GM19239 (cell line): ENCODE results near the gene SDHA.
"Not testable (repeated sequence)": the region's sequence is repeated elsewhere in the genome, so short reads cannot be mapped to it uniquely, and the experiment has no call there.

ENCODE experiments used
- DNase-seq: peaks from one replicate; pipeline ENCODE4 v3.0.0; 2011; ENCODE audit warnings: low spot score; ENCODE audit not compliant: insufficient read length
- FAIRE-seq: peaks from 2 replicates; lab custom pipeline; 2011; peaks lifted over from hg19 to GRCh38; lab: Jason Lieb, UNC

Gene SDHA

DNA sequence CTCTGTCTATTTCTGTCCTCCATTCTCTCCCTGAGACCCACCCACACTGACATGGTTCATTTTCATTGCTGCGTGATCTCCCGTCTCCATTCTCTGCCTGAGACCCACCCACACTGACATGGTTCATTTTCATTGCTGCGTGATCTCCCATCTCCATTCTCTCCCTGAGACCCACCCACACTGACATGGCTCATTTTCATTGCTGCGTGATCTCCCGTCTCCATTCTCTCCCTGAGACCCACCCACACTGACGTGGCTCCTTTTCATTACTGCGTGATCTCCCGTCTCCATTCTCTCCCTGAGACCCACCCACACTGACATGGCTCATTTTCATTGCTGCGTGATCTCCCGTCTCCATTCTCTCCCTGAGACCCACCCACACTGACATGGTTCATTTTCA, 73.2 kb downstream of the SDHA start:
- FAIRE-seq, DNase-seq: not testable (repeated sequence)

GRCh38 chr5:294788-295187, 76.7 kb downstream of the SDHA start:
- DNase-seq, FAIRE-seq: not testable (repeated sequence)

- not testable (repeated sequence) for DNase-seq, FAIRE-seq
These were observed 78.1 kb downstream of the SDHA start for GRCh38 chr5:296207-296606.

DNA sequence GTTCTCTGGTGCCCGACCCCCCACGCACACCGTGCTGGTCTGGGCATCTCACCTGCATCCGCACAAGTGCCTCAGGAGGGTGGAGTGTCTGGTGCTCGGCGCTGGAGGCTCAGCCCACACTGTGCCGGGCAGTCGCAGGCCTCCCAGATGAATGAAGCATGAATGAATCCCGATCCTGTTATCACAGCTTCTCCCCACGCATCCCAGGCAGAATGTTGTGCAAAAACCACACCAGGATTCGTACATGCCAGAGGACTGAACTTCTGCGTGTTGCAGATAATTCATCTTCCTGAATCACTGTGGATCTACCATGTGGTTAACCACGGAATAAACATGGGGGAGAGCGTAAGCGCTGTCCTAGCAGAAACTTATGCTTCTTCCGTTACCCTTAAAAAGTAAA, 78.8 kb downstream of the SDHA start:
- not testable (repeated sequence) for DNase-seq, FAIRE-seq

- not testable (repeated sequence) for FAIRE-seq, DNase-seq
These were observed 79.3 kb downstream of the SDHA start for GRCh38 chr5:297448-297847.

DNA sequence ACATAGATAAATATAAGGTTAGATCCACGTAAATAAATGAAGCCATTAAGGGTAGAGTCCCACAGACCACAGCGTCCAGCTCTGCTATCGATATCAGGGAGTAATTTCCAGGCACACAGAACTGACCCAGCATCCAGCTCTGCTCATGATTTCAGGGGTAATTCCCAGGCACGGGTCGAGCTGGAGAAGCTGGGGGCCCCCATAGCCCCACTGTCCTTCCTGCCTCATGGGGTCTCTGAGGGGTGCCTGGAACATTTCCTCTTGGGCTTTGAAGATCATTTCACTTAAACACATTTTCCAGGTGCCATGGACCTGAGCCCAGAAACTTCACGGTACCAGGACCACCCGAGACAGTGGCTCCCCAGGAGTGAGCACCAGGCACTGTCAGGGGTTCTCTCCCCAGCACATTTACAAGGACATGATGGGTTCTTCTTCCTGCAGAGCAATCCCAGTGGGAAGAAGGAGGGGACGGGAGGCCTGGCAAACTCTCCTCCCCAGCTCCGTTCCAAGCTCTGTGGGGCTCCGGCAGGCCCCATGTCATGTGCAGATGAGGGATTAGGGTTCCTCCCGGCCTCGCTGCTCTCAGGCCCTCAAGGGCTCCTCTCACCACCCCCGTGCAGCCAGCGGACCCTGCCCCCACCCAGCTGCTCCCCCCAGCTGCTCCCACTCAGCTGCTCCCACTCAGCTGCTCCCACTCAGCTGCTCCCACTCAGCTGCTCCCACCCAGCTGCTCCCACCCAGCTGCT, 80.0 kb downstream of the SDHA start:
- not testable (repeated sequence) for FAIRE-seq, DNase-seq

GRCh38 chr5:298737-299125, 80.6 kb downstream of the SDHA start:
- DNase-seq (no peak), FAIRE-seq (no peak)

DNA sequence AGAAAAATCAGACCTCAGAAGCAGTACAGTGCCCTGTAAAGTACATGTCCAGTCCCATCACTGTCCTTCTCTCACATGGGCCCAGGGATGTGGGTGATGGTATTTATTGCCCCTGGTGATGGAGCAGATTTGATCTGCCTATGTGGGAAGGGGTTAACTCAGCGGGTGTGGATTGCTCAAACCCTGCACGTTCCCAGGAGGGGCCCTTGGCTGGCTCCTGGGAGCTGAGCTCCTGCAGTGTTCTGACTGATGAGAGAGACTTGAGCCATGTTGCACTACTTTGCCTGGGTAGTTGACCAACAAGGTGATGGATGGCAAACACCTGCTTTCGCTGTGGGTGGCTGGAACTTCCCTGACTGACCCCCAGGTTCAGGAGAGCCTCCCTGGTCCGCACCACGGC, 81.8 kb downstream of the SDHA start:
- not testable (repeated sequence) for FAIRE-seq

DNA sequence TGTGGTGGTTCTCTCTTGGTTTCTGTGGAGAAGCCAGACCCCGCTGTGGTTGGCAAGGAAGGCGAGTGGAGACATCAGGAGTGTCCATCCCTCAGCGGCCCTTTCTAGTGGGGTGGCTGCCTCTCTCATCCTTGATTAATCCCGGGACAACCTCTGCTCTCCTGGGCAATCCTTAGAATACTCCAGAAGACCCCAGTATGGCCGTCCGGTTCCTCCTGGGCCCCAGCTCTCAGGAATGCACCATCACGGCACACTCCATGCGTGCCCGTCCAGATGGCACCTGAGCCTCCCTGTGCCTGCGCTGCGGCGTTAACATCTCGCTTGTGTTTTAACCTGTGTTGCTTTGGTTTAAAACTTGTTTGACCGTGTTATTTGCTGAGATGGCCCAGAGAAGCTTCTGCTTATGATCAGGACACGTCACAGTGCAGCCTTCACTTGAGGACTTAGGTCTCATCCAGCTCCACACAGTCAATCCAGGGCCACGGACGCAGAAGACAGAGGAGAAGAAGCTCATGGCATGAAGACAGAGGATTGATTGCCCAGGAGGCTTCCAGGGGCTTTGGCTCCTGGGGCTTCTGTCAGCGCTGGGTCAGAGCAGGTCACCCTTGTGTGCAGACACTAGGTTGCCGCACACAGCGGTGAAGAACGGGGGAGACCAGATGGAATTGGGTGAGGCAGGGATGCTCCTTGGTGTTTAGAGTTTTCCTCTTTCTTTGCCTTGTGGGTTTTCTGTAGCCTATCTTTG, 82.7 kb downstream of the SDHA start:
- not testable (repeated sequence) for FAIRE-seq

More for the DNA sequence above, 81.8 kb downstream of the SDHA start:
- not testable (repeated sequence) for DNase-seq

GRCh38 chr5:302416-302815, 84.3 kb downstream of the SDHA start:
- DNase-seq, FAIRE-seq: not testable (repeated sequence)

More for the DNA sequence above, 82.7 kb downstream of the SDHA start:
- DNase-seq: not testable (repeated sequence)

DNA sequence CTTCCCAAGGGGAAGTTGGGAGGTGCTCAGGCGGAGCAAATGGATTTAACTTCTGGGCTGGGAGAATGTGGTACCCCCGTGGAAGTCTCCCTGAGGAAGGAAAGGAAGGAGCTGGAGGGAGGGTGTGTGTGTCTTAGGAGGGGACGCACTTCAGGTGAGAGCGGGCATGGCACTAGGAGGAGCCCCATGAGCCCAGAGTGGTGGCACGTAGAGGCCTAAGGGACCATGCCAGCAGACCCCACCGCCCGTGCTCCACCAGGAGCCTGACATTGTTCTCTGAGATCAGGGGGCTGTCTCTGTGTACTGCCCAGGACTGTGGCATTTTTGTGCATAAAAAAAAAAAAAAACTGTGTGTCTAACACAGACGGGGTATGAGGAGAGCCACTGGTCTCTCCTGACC, 84.8 kb downstream of the SDHA start:
- DNase-seq (no peak), FAIRE-seq (no peak)

GRCh38 chr5:303741-304140, 85.6 kb downstream of the SDHA start:
- DNase-seq, FAIRE-seq: not testable (repeated sequence)

- FAIRE-seq (no peak), DNase-seq (no peak)
These were observed 86.9 kb downstream of the SDHA start for GRCh38 chr5:305050-305449.

- no peak for DNase-seq
- FAIRE-seq: no peak
These were observed 87.3 kb downstream of the SDHA start for GRCh38 chr5:305459-305858.

- no peak for FAIRE-seq
- DNase-seq: no peak
These were observed 88.1 kb downstream of the SDHA start for GRCh38 chr5:306011-306805.
